NCI-H510A treated with DMSO at 0.1 percent for 48 hours (cell line): Measurements from ENCODE around the gene HUNK.

Experiments used
- DNase-seq: peaks from one replicate; lab custom pipeline; 2025; lab: John Stamatoyannopoulos, UW

Gene HUNK

GRCh38 chr21:32046191-32046590 is 173.4 kb downstream of the HUNK start:
- DNase-seq: no peak

- DNase-seq: no peak
Measured at GRCh38 chr21:32048353-32048752, 175.5 kb downstream of the HUNK start.
